IMR-90 (cell line): ENCODE data around the gene TYSND1. TPM values are rescaled to one million over a fixed set of nuclear protein-coding genes. Genes with fewer than 3 reads are reported as not detected.

Experiments used
- ATAC-seq: fragments of 200-7000 bp; cut with Tn5 transposase; 2 replicates; pipeline ENCODE4 v1.9.1; 2020; ENCODE audit warnings: low read depth, mild to moderate bottlenecking, moderate library complexity
- BruUV-seq: library from RNA; stranded (reverse); fragments of 400-500 nt; replicated peaks from 2 replicates; lab custom pipeline; 2021; lab: Mats Ljungman, UMichigan
- CTCF ChIA-PET: fragments of 300-600 bp; formaldehyde crosslinking; extraction: SDS; loops from one replicate; lab custom pipeline; 2021; ENCODE audit warnings: antibody characterized with exemption; lab: Yijun Ruan, JAX
- POLR2A ChIA-PET: fragments of 300-600 bp; sonication (Branson Sonifier 250); formaldehyde crosslinking; loops from one replicate; lab custom pipeline; 2022; ENCODE audit warnings: antibody characterized with exemption; ENCODE audit not compliant: unreplicated experiment; lab: Charles Lee
- DNase-seq: peaks from one replicate; pipeline ENCODE4 v3.0.0; 2013
- H2AFZ ChIP-seq: replicated peaks from 2 replicates; pipeline ENCODE3; 2013; ENCODE audit warnings: low read length, mild to moderate bottlenecking; ENCODE audit not compliant: poor library complexity
- H2AK5ac ChIP-seq: 2 replicates; pipeline ENCODE4 v1.6.1; 2013; ENCODE audit warnings: low read depth, low read length, inconsistent platforms
- H2AK9ac ChIP-seq: replicated peaks from 2 replicates; pipeline ENCODE3; 2013; ENCODE audit warnings: mild to moderate bottlenecking, low read depth, low read length, moderate library complexity; ENCODE audit not compliant: poor library complexity
- H2BK120ac ChIP-seq: 2 replicates; pipeline ENCODE4 v1.6.1; 2013; ENCODE audit warnings: low read depth, low read length, inconsistent platforms
- H2BK15ac ChIP-seq: 3 replicates; pipeline ENCODE4 v1.6.1; 2013; ENCODE audit warnings: low read depth, low read length, inconsistent platforms
- H2BK20ac ChIP-seq: 2 replicates; pipeline ENCODE4 v1.6.1; 2013; ENCODE audit warnings: low read depth, mild to moderate bottlenecking, inconsistent platforms, low read length, moderate library complexity
- H2BK5ac ChIP-seq: 2 replicates; pipeline ENCODE4 v1.6.1; 2013; ENCODE audit warnings: mild to moderate bottlenecking, low read depth, low read length, inconsistent platforms; ENCODE audit not compliant: poor library complexity, severe bottlenecking
- H3K14ac ChIP-seq: replicated peaks from 2 replicates; pipeline ENCODE4 v1.6.1; 2013; ENCODE audit warnings: low read depth, low read length, inconsistent platforms
- H3K18ac ChIP-seq: 2 replicates; pipeline ENCODE4 v1.6.1; 2013; ENCODE audit warnings: low read depth, low read length, control low read depth
- H3K23ac ChIP-seq: 2 replicates; pipeline ENCODE4 v1.6.1; 2013; ENCODE audit warnings: low read depth, low read length, inconsistent platforms
- H3K27ac ChIP-seq: 2 replicates; pipeline ENCODE4 v1.5.1; 2013; ENCODE audit warnings: mild to moderate bottlenecking, control low read depth, low read length; ENCODE audit not compliant: insufficient read depth
- H3K27me3 ChIP-seq: 2 replicates; pipeline ENCODE4 v1.6.1; 2013; ENCODE audit warnings: low read length; ENCODE audit not compliant: control insufficient read depth, insufficient read depth
- H3K36me3 ChIP-seq: 2 replicates; pipeline ENCODE4 v1.6.1; 2013; ENCODE audit warnings: low read length, mixed read lengths; ENCODE audit not compliant: control insufficient read depth, insufficient read depth
- H3K4ac ChIP-seq: 2 replicates; pipeline ENCODE4 v1.6.1; 2013; ENCODE audit warnings: low read depth, low read length, inconsistent platforms
- H3K4me1 ChIP-seq: 2 replicates; pipeline ENCODE4 v1.6.1; 2013; ENCODE audit warnings: low read length, mixed read lengths; ENCODE audit not compliant: control insufficient read depth, insufficient read depth
- H3K4me2 ChIP-seq: 2 replicates; pipeline ENCODE4 v1.6.1; 2013; ENCODE audit warnings: low read depth, mild to moderate bottlenecking, control low read depth, low read length, moderate library complexity
- H3K4me3 ChIP-seq: 2 replicates; pipeline ENCODE4 v1.5.1; 2013; ENCODE audit warnings: low read depth, mild to moderate bottlenecking, control low read depth, low read length, moderate library complexity; ENCODE audit not compliant: insufficient read depth
- H3K56ac ChIP-seq: 2 replicates; pipeline ENCODE4 v1.6.1; 2013; ENCODE audit warnings: low read length, inconsistent platforms; ENCODE audit not compliant: insufficient read depth; ENCODE audit errors: extremely low read depth
- H3K79me1 ChIP-seq, 2 experiments: 2 replicates each; pipeline ENCODE4 v1.6.1; 2013; ENCODE audit warnings: low read length in 2 of 2, inconsistent platforms in 1 of 2, low read depth in 1 of 2
- H3K9ac ChIP-seq: 2 replicates; pipeline ENCODE4 v1.6.1; 2013; ENCODE audit warnings: low read depth, low read length, control low read depth
- H3K9me1 ChIP-seq: 2 replicates; pipeline ENCODE4 v1.6.1; 2013; ENCODE audit warnings: low read length, inconsistent platforms; ENCODE audit not compliant: insufficient read depth
- H3K9me3 ChIP-seq: 2 replicates; pipeline ENCODE4 v1.6.1; 2013; ENCODE audit warnings: low read length; ENCODE audit not compliant: control insufficient read depth, insufficient read depth
- H4K20me1 ChIP-seq: 2 replicates; pipeline ENCODE4 v1.6.1; 2013; ENCODE audit warnings: low read length, inconsistent platforms; ENCODE audit not compliant: insufficient read depth
- H4K5ac ChIP-seq: 2 replicates; pipeline ENCODE4 v1.6.1; 2013; ENCODE audit warnings: mild to moderate bottlenecking, low read depth, low read length, control low read depth
- H4K8ac ChIP-seq, 2 experiments: 2 replicates each; pipeline ENCODE4 v1.6.1; 2013; ENCODE audit warnings: low read depth in 2 of 2, low read length in 2 of 2, control low read depth in 1 of 2, inconsistent platforms in 1 of 2
- H4K91ac ChIP-seq: 2 replicates; pipeline ENCODE4 v1.6.1; 2013; ENCODE audit warnings: low read depth, low read length, inconsistent platforms; ENCODE audit not compliant: insufficient read depth
- BHLHE40 ChIP-seq: fragments of 150-350 bp; IDR thresholded peaks from 2 replicates; pipeline ENCODE4 v1.6.1; 2016; ENCODE audit warnings: mild to moderate bottlenecking, low read depth, low read length
- CEBPB ChIP-seq: IDR thresholded peaks from 2 replicates; pipeline ENCODE4 v1.6.1; 2012; ENCODE audit warnings: low read depth, low read length, improper control_type of control experiment
- CHD1 ChIP-seq: IDR thresholded peaks from 2 replicates; pipeline ENCODE4 v1.6.1; 2012; ENCODE audit warnings: low read depth, low read length, improper control_type of control experiment
- FOS ChIP-seq: fragments of 150-350 bp; IDR thresholded peaks from 2 replicates; pipeline ENCODE4 v1.6.1; 2016; ENCODE audit warnings: low read depth, low read length
- MAFK ChIP-seq: IDR thresholded peaks from 2 replicates; pipeline ENCODE4 v1.6.1; 2012; ENCODE audit warnings: low read depth, low read length, improper control_type of control experiment
- MAZ ChIP-seq: IDR thresholded peaks from 2 replicates; pipeline ENCODE4 v1.6.1; 2012; ENCODE audit warnings: low read depth, mild to moderate bottlenecking, low read length, improper control_type of control experiment, moderate library complexity, borderline replicate concordance
- MXI1 ChIP-seq: IDR thresholded peaks from 2 replicates; pipeline ENCODE4 v1.6.1; 2012; ENCODE audit warnings: low read depth, mild to moderate bottlenecking, low read length, moderate library complexity, borderline replicate concordance
- NFE2L2 ChIP-seq: fragments of 150-350 bp; IDR thresholded peaks from 2 replicates; pipeline ENCODE4 v1.6.1; 2016; ENCODE audit warnings: low read depth, mild to moderate bottlenecking, low read length
- POLR2A ChIP-seq: IDR thresholded peaks from 2 replicates; pipeline ENCODE4 v1.6.1; 2012; ENCODE audit warnings: mild to moderate bottlenecking, low read depth, low read length
- RAD21 ChIP-seq: IDR thresholded peaks from 2 replicates; pipeline ENCODE4 v1.6.1; 2012; ENCODE audit warnings: low read length, improper control_type of control experiment
- RCOR1 ChIP-seq: IDR thresholded peaks from 2 replicates; pipeline ENCODE4 v1.6.1; 2012; ENCODE audit warnings: mild to moderate bottlenecking, low read length, improper control_type of control experiment; ENCODE audit not compliant: insufficient replicate concordance
- RFX5 ChIP-seq: IDR thresholded peaks from 2 replicates; pipeline ENCODE4 v1.8.0; 2012; ENCODE audit warnings: low read depth, mild to moderate bottlenecking, low read length, moderate library complexity
- SMC3 ChIP-seq: fragments of 150-350 bp; IDR thresholded peaks from 2 replicates; pipeline ENCODE4 v1.6.1; 2016; ENCODE audit warnings: low read depth, mild to moderate bottlenecking, antibody characterized with exemption, low read length, moderate library complexity
- WGBS, 2 experiments: methylation state at CpG; one replicate each; pipeline versions ENCODE4 v1.1.5 to v1.1.7; 2013; ENCODE audit warnings: missing lambda C conversion rate in 2 of 2; ENCODE audit not compliant: insufficient read length in 1 of 2; ENCODE audit errors: extremely low coverage in 2 of 2; 5-methylcytosine and 5-hydroxymethylcytosine counted together
- dilution Hi-C: fragments of 300-500 bp; cut with HindIII; formaldehyde crosslinking; loops from one replicate; pipeline ENCODE4 v1.14.3; 2018; ENCODE audit warnings: low sequenced_read_pairs; ENCODE audit not compliant: unreplicated experiment
- in situ Hi-C: fragments of 300-500 bp; cut with MboI; formaldehyde crosslinking; loops from 3 replicates; pipeline ENCODE4 v1.14.3; 2019; ENCODE audit warnings: low sequenced_read_pairs, inconsistent platforms, mixed read lengths
- intact Hi-C: fragments of 100-400 bp; cut with micrococcal nuclease; formaldehyde crosslinking; loops from 2 replicates; pipeline ENCODE4 v1.10.0; 2022
- polyA plus RNA-seq, 3 experiments: library from polyadenylated mRNA; depleted of rRNA; stranded (reverse); fragments of >200 nt; gene quantifications; 2 replicates each; pipeline ENCODE4 v1.2.3, GENCODE V29; 2012; ENCODE audit warnings: low replicate concordance in 1 of 3
- total RNA-seq: library from RNA; depleted of rRNA; stranded (reverse); fragments of >200 nt; gene quantifications from 2 replicates; pipeline ENCODE4 v1.2.3, GENCODE V29; 2012
- TF ChIP-seq, protein P1 (sequence below): conservative IDR thresholded peaks from 2 replicates; pipeline ENCODE4 v1.5.1; 2012; ENCODE audit warnings: mild to moderate bottlenecking, low read depth, low read length, improper control_type of control experiment
- TF ChIP-seq, protein P2 (sequence below): fragments of 150-350 bp; IDR thresholded peaks from 2 replicates; pipeline ENCODE4 v1.6.1; 2017; ENCODE audit warnings: mild to moderate bottlenecking, antibody characterized with exemption, low read length, low read depth
- TF ChIP-seq, protein P3 (sequence below): fragments of 150-350 bp; IDR thresholded peaks from 2 replicates; pipeline ENCODE4 v1.6.1; 2016; ENCODE audit warnings: low read depth, mild to moderate bottlenecking, low read length, moderate library complexity, borderline replicate concordance

Gene TYSND1
- total and polyA plus RNA-seq, 2 of the 4 experiments (the other 2 are of a cell fraction), result 2.9 to 4.1 TPM

DNA sequence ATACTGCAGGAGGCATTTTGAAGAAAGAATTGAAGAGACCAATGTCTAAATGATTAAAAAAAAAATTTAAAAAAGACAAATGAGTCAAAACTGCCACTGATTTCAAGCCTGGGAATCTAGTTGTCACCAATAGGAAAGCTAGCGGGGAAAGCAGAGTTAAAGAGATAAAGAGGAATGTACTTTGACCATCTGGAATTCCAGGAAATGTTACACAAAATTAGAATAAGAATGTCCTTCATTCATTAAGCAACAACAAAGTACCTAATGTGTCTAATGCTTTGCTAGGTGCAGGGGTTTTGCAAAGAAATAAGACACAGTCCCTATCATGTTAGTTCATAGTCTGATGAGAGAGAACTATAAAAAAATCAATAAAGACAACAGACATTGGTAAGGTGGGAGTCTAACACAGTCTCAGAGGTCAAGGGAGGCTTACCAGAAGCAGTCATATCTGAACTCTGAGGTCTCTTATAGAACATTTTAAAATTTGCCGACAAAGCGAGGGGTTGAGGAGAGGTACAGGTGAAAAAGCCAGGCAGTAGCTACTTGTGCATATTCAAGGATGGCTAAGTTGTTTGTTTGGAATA, 8.8 kb upstream of the TYSND1 start:
- no peaks in the 10 kb centered on the region for H3K9me1 ChIP-seq
- no peak overlapping the region for H2BK120ac ChIP-seq
- no peak overlapping the region for H3K14ac ChIP-seq
- no peak overlapping the region for H3K27ac ChIP-seq
- POLR2A ChIA-PET, result no interaction called here
- dilution Hi-C loops, result no loop called here
- H3K23ac ChIP-seq, result no peak overlapping the region
- no peaks in the 10 kb centered on the region for H3K27me3 ChIP-seq
- H3K9me3 ChIP-seq, result no peaks in the 10 kb centered on the region
- no peaks in the 10 kb centered on the region for H3K4me1 ChIP-seq
- no peak overlapping the region for H3K4me3 ChIP-seq
- H2AK5ac ChIP-seq, result no peak overlapping the region
- no peak overlapping the region for H2AK9ac ChIP-seq
- H2BK5ac ChIP-seq, result no peak overlapping the region
- H4K8ac ChIP-seq, result no peak overlapping the region
- H2AFZ ChIP-seq, result no peak overlapping the region
- no peak for DNase-seq
- no peak overlapping the region for H3K4ac ChIP-seq
- no peak overlapping the region for H4K5ac ChIP-seq
- no peak overlapping the region for H3K18ac ChIP-seq
- H2BK20ac ChIP-seq, result no peak overlapping the region
- H2BK15ac ChIP-seq, result no peak overlapping the region
- in situ Hi-C loops, result no loop called here
- no TSS peak for BruUV-seq
- no CpG with 5 or more reads among the region's 3 CpGs for WGBS, 2 experiments
- intact Hi-C loops, result loop anchor here (10.0 kb wide), 1 partner anchor 49 kb away; no protein-coding TSS in a partner anchor
- H3K9ac ChIP-seq, result no peak overlapping the region
- TF ChIP-seq FOS (no peak), RFX5 (no peak), RCOR1 (no peak), CHD1 (no peak), POLR2A (no peak), MXI1 (no peak), MAFK (no peak), SMC3 (no peak), BHLHE40 (no peak), CEBPB (no peak), MAZ (no peak), RAD21 (no peak), NFE2L2 (no peak)
- TF ChIP-seq, protein P1, sequence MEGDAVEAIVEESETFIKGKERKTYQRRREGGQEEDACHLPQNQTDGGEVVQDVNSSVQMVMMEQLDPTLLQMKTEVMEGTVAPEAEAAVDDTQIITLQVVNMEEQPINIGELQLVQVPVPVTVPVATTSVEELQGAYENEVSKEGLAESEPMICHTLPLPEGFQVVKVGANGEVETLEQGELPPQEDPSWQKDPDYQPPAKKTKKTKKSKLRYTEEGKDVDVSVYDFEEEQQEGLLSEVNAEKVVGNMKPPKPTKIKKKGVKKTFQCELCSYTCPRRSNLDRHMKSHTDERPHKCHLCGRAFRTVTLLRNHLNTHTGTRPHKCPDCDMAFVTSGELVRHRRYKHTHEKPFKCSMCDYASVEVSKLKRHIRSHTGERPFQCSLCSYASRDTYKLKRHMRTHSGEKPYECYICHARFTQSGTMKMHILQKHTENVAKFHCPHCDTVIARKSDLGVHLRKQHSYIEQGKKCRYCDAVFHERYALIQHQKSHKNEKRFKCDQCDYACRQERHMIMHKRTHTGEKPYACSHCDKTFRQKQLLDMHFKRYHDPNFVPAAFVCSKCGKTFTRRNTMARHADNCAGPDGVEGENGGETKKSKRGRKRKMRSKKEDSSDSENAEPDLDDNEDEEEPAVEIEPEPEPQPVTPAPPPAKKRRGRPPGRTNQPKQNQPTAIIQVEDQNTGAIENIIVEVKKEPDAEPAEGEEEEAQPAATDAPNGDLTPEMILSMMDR, result no peak
- TF ChIP-seq, protein P2, sequence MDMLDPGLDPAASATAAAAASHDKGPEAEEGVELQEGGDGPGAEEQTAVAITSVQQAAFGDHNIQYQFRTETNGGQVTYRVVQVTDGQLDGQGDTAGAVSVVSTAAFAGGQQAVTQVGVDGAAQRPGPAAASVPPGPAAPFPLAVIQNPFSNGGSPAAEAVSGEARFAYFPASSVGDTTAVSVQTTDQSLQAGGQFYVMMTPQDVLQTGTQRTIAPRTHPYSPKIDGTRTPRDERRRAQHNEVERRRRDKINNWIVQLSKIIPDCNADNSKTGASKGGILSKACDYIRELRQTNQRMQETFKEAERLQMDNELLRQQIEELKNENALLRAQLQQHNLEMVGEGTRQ, result no peak
- TF ChIP-seq, protein P3, sequence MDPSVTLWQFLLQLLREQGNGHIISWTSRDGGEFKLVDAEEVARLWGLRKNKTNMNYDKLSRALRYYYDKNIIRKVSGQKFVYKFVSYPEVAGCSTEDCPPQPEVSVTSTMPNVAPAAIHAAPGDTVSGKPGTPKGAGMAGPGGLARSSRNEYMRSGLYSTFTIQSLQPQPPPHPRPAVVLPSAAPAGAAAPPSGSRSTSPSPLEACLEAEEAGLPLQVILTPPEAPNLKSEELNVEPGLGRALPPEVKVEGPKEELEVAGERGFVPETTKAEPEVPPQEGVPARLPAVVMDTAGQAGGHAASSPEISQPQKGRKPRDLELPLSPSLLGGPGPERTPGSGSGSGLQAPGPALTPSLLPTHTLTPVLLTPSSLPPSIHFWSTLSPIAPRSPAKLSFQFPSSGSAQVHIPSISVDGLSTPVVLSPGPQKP, result no peak
- ATAC-seq, result no peak
- CTCF ChIA-PET, result no interaction called here
- H3K56ac ChIP-seq, result no peak overlapping the region
- H3K4me2 ChIP-seq, result no peak overlapping the region
- H4K20me1 ChIP-seq, result peaks cover 42% of the 10 kb centered on the region; the same call in 1 of the 2 replicates
- peaks cover 53% of the 10 kb centered on the region for H3K36me3 ChIP-seq
- H4K91ac ChIP-seq, result no peak overlapping the region
- peaks cover 29 to 47% of the 10 kb centered on the region in 2 experiments for H3K79me1 ChIP-seq
